ENCODE results near the gene ATP11B.

DNA sequence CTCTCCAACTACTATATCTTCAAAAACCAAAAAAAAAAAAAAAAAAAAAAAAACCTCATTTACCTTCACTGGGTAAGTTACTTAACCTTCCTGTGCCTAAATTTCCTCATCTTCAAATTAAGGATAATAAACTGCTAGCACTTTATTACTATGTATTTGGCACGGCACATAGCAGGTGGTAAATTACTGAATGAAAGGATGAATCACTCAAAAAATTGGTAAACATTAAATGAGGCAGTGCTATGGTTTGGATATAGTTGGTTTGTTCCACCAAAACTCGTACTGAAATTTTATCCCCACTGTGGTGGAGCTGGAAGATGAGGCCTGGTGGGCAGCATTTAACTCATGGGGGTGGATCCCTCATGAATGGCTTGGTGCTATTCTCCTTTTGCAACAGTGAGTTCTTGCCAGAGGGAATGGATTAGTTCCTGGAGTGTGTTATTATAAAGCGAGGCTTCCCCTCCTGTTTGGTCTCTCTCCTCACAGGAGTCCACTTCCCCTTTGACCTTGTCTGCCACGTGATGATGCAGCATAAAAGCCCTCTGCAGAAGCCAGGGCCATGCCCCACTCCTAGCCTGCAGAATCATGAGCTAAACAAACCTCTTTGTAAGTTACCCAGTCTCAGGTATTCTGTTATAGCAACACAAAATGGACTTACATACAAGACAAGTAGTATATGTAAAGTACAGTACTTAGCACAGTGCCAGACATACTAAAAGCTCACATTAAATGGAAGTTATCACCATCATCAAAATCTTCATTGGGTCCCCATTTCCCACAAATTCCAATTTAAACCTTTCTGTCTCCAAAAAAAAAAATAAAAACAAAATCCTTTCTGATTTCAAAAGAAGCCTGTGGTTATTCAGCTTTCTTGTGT, 166.4 kb downstream of the ATP11B start:
- TF ChIP-seq, protein P1, sequence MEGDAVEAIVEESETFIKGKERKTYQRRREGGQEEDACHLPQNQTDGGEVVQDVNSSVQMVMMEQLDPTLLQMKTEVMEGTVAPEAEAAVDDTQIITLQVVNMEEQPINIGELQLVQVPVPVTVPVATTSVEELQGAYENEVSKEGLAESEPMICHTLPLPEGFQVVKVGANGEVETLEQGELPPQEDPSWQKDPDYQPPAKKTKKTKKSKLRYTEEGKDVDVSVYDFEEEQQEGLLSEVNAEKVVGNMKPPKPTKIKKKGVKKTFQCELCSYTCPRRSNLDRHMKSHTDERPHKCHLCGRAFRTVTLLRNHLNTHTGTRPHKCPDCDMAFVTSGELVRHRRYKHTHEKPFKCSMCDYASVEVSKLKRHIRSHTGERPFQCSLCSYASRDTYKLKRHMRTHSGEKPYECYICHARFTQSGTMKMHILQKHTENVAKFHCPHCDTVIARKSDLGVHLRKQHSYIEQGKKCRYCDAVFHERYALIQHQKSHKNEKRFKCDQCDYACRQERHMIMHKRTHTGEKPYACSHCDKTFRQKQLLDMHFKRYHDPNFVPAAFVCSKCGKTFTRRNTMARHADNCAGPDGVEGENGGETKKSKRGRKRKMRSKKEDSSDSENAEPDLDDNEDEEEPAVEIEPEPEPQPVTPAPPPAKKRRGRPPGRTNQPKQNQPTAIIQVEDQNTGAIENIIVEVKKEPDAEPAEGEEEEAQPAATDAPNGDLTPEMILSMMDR (IDR thresholded peaks at IDR 0.05 in 2 of 3, conservative IDR thresholded peaks at IDR 0.05 in 1 of 3; ENCODE audit: control insufficient read depth in 2 of 3, extremely low read depth in 1 of 3, insufficient read depth in 1 of 3, low read depth in 3 of 3, low read length in 3 of 3) = no peak
- no peak for TF ChIP-seq NRF1 (conservative IDR thresholded peaks at IDR 0.05; ENCODE audit: low read depth, low read length)
